Measurements from ENCODE around the gene GPX5.
A peak's percentile ranks its signal among the peaks of the same experiment; 100 is the strongest.
"Not testable (repeated sequence)": the region's sequence is repeated elsewhere in the genome, so short reads cannot be mapped to it uniquely, and the experiment has no call there.

GPX5 gene

GRCh38 chr6:28506807-28507475 is 18.7 kb upstream of the GPX5 start:
- intact Hi-C loops (cut with DNase I) = no loop called here
- DNase-seq = no peak

DNA sequence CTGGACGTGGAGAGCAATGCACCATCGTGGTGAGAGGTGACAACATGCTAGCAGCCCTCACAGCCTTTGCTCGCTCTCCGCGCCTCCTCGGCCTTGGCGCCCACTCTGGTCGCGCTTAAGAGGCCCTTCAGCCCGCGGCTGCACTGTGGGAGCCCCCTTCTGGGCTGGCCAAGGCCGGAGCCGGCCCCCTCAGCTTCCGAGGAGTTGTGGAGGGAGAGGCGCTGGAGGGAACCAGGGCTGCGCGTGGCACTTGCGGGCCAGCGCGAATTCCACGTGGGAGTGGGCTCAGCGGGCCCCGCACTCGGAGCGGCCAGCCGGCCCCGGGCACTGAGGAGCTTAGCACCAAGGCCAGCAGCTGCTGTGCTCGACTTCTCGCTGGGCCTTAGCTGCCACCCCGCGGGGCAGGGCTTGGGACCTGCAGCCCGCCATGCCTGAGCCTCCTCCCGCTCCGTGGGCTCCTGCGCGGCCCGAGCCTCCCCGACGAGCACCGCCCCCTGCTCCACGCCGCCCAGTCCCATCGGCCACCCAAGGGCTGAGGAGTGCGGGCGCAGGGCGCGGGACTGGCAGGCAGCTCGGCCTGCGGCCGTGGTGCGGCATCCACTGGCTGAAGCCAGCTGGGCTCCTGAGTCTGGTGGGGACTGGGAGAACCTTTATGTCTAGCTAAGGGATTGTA is 13.9 kb upstream of the GPX5 start:
- no peak for DNase-seq
- intact Hi-C loops (cut with DNase I) = no loop called here

GRCh38 chr6:28512387-28512786 is 13.3 kb upstream of the GPX5 start:
- intact Hi-C loops (cut with DNase I) = not testable (repeated sequence)

GRCh38 chr6:28515676-28516075 is 10.0 kb upstream of the GPX5 start, which contains the start of gene GPX6:
GPX6 (minus strand) TSS chr6:28515793; CDS start chr6:28515743, 50 bp downstream.
- intact Hi-C loops (cut with DNase I) = no loop called here
- DNase-seq = no peak

More at GRCh38 chr6:28512387-28512786, 13.3 kb upstream of the GPX5 start:
- not testable (repeated sequence) for DNase-seq

GRCh38 chr6:28517964-28518363 is 7.7 kb upstream of the GPX5 start:
- intact Hi-C loops (cut with DNase I) = no loop called here
- DNase-seq = no peak

DNA sequence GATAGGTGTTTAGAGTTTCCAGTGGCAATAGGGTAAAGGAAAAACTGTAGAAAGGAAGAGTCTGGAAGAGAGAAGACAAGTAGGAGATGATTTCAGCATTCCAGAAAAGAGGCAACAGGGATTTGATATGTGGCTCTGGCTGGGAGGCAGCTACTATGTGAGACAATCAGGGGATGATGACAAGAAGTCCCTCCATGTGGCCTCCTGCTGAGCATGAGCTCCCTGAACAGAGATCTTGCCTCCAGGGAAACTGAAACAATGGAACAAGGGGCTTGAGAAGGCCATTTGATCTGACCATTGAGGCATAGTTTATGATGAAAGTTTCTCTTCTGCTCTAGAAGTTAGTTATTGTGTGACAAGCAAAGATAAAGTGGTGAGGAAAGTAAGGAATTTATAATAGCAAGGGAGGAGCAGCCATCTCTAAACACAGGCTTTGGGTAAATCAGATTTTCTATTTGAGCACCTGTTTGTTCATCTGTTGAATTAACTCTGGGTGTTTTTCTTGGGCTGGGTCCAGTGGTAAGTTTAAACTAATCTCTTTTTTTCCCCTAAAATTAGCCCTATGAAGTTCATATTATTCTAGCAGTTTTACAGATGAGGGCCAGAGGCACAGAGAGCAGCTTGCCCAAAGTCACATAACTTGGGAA is 3.0 kb upstream of the GPX5 start:
- intact Hi-C loops (cut with DNase I) = no loop called here
- DNase-seq = no peak

DNA sequence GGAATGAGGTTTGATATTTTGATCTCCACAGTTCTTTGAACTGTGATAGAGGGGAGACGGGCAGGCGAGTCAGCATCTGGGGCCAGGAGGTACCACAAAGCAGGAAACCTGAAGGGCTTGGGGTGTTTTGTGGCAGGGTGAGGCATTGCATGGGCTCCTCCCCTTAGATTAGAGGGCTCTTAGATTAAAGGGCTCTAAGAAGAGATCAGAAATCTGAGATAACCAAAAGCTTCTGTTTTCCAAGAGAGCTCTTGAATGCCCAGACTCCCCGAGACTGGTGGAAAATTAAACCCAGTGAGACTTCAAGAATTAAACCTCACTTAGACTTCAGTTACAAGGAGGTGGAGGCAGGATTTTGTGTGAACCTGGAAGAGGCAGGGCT is 2.4 kb upstream of the GPX5 start:
- intact Hi-C loops (cut with DNase I) = no loop called here
- DNase-seq = no peak

- intact Hi-C loops (cut with DNase I) = no loop called here
Measured at GRCh38 chr6:28530777-28531176, 5.1 kb downstream of the GPX5 start.

GRCh38 chr6:28531479-28532128 is 5.9 kb downstream of the GPX5 start:
- DNase-seq = no peak
- intact Hi-C loops (cut with DNase I) = no loop called here

More at GRCh38 chr6:28530777-28531176, 5.1 kb downstream of the GPX5 start:
- DNase-seq = no peak

DNA sequence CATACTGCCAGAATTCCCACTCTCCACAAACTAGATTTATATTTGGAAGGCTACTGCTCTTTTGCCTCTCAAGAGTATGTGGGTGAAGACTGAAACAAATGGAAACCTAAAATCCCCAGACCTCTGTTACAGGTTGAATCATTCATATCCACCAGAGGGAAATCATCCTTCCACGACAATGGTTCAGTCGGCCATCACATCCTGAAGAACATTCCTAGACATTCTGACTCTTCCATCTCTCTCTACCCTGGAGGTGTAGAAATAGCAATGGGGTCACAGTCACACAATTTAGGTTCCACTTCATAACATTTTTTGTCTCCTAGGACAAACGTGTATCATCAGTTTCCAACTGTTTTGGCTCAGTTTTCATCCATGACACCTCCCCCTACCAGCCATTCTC is 8.6 kb downstream of the GPX5 start:
- DNase-seq = no peak
- intact Hi-C loops (cut with DNase I) = no loop called here

- intact Hi-C loops (cut with DNase I) = no loop called here
Measured at GRCh38 chr6:28534875-28535274, 9.2 kb downstream of the GPX5 start.

DNA sequence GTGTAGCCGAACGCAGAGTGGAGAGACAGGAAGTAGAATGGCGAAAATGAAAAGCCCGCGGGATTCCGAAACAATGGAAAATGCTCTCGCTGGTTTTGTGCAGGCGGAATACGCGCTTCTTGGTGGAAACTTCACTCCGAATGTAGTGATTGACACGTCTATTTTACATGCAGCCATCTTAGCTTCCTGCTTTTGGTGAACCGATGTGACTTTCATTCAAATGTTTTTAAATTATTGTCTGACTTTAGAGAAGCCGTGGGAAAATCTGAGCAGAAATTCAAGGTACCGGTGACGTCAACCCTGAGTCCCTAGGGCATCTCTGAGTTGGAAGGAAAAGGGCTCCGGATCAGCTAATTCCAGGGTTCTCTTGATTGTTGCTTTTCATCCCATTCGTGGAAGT is 11.4 kb downstream of the GPX5 start:
- intact Hi-C loops (cut with DNase I) = no loop called here
- DNase-seq = peak in 24 of 42 donors; percentile 4 to 64 (median 30)

More at GRCh38 chr6:28534875-28535274, 9.2 kb downstream of the GPX5 start:
- DNase-seq = no peak

- DNase-seq = peak in 41 of 42 donors; percentile 10 to 84 (median 59)
Measured at GRCh38 chr6:28537509-28538140, 11.9 kb downstream of the GPX5 start.

GRCh38 chr6:28541996-28542395 is 16.3 kb downstream of the GPX5 start:
- DNase-seq = no peak
- intact Hi-C loops (cut with DNase I) = no loop called here

More at GRCh38 chr6:28537509-28538140, 11.9 kb downstream of the GPX5 start:
- intact Hi-C loops (cut with DNase I) = no loop called here

DNA sequence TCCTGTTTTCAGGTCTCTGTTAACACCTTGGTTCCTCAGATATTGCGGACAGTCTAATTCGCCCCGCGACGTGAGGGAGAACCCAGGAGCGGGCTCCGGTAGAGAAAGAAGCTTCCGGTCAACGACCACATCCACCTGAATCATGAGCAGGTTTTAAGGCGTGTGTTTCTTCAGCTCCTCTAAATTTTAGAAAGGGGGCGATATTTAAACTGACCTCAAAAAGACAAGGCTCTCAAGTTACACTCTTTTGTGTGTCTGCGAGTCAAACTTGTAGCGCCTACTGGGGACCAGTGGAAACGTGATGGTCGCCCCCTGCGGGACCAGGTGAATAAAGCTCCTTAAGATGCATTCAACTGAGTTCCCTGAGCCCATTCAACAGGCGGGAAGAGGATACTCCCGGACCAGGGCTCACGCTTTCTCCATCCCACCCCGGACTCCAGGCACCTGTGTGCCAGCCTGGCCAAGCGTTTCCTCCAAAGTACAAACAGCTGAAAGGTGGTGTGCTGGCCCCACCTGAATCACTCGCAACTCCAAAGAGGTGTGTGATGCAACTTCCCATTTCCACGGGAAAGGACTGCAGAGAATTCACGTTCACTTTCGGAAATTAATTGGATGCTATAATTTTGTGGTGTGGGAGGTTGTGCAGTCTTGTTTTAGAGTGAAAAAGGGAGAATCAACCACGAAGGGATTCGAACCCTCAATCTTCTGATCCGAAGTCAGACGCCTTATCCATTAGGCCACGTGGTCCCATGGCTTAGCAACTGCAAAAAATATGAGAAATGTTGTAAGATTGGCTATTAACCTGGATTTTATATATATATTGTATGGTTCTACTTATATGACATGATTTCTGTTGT is 17.0 kb downstream of the GPX5 start:
- peak in 30 of 42 donors; percentile 8 to 74 (median 28) for DNase-seq
- intact Hi-C loops (cut with DNase I) = no loop called here

DNA sequence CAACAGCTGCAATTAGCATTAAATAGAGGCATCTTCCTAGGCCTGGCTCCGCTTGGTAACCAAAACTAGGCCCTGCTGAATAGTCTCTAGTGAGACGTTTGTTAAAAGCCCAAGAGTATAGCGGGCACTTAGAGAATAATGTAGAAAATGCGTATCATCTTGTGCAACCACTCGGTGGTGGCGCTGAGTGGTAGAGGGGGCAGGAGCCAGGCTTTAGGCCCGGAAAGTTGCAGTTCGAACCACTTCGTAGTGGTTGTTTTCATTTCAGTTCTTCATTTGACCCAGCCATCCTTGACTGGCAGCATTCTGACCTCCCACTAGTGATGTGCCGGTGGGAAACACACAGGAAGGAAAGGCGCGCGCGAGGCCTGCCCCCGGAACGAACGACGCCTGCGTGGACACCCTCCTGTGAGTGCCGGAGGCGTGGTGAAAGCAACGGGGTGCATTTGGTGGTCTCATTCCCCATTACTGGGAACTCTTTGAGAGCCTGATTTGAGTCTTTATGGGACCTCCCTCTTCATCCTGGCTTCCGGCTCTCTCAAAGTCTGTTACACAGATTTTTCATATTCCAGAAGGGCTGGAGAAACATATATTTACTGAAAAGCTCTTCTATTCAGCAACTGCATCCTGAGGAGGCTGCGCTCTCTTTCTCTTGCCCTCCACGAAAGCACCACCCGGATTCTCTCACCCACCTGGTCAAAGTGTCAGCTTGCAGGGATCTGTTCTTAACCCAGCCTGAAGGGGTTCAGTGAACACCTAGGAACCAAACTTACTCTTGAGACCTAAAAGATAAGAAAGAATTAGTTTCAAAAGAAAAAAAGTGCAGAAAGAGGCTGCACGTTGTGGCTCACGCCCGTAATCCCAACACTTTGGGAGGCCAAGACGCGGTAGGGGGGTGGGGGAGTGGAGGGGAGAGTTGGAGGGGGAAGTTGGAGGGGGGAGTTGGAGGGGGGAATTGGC is 18.2 kb downstream of the GPX5 start:
- DNase-seq = peak in 35 of 42 donors; percentile 6 to 75 (median 35)
- intact Hi-C loops (cut with DNase I) = no loop called here

- intact Hi-C loops (cut with DNase I) = no loop called here
- no peak for DNase-seq
Measured at GRCh38 chr6:28545955-28546354, 20.3 kb downstream of the GPX5 start.
